CD4-positive, alpha-beta T cell treated with Interferon alpha-2 for 1 hour (primary cell): Measurements from ENCODE around the gene RAD23B.
"Not testable (repeated sequence)": the region's sequence is repeated elsewhere in the genome, so short reads cannot be mapped to it uniquely, and the experiment has no call there.

Source experiments
- DNase-seq, 2 donors: peaks; one replicate each; pipeline ENCODE4 v3.0.0-alpha.2; 2020 to 2022

The RAD23B gene

DNA sequence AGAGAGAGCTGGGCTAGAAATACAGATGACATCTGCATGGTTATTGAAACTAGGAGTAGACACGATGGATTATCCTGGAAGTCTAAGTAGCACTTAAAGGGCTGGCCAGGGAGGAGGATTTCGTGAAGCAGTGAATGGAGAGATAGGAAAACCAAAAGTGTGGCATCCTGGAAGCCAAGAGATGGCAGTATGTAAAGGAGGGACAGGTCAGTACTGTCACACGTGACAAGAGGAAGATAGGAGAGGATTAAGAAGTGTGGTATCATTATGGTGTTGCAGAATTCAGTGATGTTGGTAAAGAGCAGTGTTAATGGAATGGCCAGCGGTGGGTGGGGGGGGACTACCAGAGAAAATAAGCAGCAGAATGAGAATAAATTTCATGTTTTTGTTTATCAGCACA lies 11.7 kb downstream of the RAD23B start:
- DNase-seq = no peak

DNA sequence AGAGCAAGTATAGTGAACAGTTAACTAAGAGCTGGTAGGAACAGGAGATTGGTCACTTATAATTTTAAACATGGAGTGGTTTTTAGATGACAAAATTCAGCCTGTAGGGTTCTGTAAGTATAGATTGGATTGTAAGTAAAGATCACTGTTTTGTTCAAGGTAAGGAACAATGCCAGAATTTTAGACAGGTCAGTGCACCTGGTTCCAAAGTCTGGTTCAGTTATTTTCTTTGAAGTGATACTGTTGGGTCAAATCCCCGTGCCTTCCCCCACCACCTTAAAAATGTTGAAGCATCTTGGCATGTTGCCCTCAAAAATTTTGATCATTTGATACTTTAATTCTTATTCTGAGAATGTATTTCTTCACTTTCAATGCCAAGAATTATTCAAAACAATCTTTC lies 12.9 kb downstream of the RAD23B start:
- DNase-seq = no peak

DNA sequence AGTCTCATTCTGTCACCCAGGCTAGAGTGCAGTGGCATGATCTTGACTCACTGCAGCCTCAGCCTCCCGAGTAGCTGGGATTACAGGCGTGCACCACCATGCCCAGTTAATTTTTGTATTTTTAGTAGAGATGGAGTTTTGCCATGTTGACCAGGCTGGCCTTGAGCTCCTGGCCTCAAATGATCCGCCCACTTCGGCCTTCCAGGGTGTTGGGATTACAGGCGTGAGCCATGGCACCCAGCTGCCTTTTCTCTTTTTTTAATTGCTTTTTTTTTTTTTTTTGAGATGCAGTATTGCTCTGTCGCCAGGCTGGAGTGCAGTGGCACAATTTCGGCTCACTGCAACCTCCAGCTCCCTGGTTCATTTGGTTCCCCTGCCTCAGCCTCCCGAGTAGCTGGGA lies 13.5 kb downstream of the RAD23B start:
- DNase-seq = not testable (repeated sequence)

DNA sequence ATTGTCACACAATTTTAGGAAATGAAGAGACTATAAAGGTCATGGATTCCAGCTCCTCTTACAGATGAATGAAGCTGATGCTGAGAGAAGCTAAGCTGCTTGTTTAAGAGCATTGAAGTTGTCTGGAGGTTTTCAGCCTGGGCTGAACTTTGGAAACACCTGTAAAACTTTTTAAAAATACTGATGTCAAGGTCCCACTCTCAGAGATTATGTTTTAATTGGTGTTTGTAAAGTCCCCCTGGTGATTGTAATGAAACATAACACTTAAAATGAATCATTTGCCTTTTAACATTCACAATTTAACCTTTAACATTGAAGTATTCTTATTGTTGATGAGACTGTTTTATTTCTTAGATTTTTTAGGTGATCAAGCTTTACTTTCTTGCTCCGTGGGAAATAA lies 16.4 kb downstream of the RAD23B start:
- DNase-seq = no peak

DNA sequence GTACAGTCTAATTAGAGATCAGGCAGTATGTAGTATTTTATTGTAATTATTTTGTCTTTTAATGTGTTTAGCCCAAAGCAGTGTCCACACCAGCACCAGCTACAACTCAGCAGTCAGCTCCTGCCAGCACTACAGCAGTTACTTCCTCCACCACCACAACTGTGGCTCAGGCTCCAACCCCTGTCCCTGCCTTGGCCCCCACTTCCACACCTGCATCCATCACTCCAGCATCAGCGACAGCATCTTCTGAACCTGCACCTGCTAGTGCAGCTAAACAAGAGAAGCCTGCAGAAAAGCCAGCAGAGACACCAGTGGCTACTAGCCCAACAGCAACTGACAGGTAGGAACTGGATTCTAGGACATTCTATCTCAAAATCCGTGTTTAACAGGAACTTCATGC lies 23.2 kb downstream of the RAD23B start:
- no peak for DNase-seq

DNA sequence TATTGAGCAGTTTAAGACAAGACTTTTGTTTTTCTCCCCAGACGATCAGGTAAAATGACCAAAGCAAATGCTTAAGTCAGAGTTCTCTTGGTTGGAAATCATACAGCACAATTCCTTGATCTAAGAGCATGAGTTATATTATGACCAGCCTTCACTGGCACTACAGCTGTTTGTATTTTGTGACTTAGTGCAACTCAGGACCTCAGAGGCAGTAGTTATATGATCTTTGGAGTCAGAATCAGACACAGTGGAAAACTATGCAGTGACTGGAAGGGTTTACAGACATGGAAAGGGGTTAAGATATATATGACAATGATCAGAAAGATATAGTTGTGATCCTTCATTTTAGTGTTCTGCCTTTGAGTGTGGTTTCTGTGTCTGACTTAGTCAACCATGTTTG lies 24.3 kb downstream of the RAD23B start:
- no peak for DNase-seq

DNA sequence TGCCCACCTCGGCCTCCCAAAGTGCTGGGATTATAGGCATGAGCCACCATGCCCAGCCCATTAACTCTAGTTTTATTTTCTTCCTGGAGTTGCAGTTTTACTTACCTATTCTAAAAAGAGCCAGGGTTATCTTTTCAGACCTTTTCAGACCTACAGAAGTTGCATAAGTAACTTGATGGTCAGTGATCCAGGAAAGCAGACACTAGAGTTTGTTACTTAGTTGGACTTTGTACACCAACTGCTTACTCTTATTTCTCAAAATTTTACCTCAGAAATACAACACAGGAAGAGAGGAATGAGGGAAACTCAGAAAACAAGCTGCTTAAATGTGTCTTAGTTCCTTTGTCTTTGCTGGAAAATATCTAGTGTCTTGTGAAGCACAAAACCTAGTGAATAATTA lies 25.4 kb downstream of the RAD23B start:
- no peak for DNase-seq

DNA sequence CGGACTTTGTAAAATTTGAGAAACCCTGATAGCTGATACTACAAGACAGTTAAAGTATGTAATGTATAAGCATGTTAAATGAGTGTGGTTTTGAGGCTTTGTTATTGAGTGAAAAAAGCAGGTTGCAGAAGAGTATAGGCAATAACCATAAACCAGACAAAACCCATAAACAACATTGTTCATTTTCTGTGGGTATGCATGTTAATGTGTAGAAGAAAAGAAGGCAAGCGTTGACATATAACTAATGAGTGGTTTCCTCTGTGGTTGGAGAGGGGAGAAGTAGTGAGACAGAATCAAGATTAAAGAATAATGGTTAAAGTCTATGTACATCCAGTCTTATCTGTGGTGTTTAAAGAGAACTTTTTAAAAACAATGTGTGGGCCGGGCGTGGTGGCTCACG lies 26.2 kb downstream of the RAD23B start:
- peak in 1 of 2 donors; percentile 34 for DNase-seq

DNA sequence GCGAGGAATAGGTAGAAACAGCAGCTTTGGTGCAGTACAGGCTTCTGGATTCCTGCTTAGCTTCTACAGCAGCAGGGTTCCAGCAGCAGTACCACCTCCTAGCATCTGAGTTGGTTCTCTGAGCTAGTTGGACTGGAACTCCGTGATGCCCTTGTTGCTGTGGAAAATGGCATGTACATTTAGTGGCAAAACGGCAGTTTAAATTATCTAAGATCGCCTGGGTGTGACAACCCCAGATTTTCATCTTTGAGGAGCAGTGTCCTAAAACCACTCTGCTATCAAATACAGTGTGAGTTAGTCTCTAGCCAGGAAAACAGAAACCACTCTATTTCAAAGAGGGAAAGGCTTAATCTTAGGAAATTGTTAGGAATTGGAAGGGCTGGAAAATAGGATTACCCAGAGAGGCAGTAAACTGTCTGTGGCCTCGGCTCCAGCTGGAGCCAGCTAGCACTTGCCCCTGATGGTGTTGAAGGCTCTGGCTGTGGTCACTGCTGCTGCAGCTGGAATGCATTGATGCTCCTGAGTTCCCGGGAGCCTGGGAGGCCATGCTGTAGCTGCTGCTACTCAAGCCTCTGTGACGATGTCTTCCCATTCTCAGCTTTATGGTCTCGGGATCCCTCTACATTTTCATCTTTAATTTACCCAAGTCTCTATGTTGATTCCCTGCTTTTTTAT lies 29.4 kb downstream of the RAD23B start:
- DNase-seq = no peak

DNA sequence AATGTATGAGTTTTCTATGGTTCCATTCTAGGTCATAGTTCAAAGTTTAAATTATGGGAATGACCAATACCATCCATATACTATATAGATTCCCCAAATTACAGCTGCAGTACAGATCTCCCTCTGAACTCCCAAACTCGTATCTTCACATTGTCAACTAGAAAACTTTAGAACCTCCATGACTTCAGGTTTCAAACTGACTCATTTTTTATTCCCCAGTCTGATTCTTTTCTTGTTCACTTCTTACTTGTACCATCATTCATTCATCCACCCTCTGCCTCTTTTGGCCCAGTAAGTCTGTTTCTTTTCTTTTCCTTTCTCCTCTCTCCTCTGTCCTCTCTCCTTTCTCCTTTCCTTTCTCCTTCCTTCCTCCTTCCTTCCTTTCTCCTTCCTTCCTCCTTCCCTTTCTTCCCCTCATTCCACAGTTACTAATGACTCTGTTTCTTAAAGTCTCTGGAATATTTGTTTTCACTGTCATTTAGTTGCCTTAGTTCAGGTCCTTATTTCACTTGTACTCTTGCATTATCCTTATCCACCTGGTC lies 30.5 kb downstream of the RAD23B start:
- no peak for DNase-seq

DNA sequence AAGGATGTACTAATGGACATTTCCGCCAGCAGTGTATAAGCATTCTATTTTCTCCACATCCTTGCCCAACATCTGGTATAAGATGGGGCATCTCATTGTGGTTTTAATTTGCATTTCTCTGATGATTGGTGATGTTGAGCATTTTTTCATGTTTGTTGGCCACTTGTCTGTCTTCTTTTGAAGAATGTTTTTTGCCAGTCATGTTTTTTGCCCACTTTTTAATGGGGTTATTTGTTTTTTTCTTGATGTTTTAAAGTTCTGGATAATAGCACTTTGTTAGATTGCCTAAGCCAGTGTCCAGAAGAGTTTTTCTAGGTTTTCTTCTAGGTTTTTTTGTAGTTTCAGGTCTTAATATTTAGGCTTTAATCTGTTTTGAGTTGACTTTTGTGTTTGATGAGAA lies 31.7 kb downstream of the RAD23B start:
- no peak for DNase-seq

DNA sequence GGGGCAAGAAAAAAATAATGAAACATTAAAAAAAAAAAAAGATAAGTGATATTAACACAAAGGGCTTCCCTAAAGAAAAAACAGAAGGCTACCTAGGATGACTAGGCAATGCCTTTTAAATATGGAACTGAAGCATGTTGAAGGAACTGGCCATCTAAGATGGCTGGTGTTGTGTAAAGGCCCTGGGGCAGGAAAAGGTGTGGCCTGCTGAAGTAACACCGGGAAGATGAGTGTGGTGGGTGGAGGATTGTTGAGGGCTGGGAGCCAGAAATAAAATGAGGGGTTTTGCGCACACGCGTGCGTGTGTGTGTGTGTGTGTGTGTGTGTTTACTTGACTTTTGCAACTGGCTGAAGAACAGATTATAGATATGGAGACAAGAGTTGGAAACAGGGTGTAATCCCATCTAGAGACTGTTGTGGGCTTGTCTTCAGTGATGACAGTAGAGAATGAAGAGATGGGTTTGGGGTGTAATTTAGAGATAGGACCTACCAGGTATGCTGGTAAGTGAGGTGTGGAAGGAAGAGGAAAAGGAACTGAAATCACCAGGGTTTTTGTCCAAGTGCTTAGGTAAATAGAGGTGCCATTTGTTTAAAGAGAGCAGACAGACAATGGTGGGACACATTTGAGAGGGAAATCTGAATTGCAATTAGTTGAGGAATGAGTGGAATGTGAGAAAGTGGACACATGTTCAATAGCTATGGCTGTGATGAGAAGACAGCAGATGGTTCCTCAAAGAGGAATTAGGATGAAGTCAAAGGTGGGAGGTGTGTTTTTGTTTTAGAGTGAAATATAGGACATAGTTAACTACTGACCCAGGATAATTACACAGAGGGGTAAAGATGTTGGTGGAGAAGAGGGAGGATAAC lies 33.9 kb downstream of the RAD23B start:
- DNase-seq = no peak

DNA sequence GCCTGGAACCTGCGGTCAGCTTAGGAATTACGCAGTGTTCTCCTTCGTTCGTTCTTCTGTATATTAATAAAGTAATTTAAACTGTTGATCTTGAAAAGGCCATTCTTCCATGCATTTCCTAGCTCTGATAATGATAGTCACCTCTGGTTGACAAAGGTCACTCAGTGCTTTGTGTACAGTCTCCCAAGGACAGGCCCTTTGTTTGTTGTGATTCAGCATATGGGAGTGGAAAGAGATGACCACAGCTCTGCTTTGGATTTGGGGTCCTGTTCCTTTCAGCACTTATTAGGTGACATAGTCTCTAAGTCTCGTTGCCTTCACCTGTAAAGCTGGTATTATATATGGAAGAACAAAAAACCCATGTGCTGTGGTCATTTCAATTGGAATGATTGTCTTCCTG lies 39.6 kb downstream of the RAD23B start:
- no peak for DNase-seq

DNA sequence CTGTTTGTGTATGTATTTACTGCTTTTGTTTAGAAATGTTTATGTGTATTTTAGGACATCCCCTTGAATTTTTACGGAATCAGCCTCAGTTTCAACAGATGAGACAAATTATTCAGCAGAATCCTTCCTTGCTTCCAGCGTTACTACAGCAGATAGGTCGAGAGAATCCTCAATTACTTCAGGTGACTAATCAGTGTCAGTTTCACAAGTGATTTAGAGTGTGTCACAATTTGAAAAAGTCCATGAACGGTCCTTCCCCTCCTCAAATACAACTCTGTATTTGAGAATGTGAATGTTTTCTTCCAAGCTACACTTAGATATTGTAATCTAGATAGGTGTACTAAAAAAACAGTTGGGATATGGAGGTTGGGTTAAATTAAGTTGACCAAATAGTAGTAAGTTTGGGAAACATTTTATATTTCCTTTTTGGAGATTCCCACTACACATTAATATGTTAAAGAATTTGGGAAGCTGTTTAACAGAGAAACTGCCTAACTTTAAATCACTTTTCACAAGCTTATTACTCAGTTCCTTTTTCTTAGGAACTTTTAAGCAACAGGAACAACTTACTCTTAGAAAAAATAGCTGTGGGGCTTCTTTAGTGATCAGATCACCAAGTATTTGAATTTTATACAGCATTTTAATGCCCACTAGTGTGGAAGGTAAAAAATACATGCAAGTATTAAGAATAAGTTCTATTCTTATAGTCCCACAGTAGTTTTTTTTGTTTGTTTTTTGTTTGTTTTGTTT lies 40.9 kb downstream of the RAD23B start:
- no peak for DNase-seq

DNA sequence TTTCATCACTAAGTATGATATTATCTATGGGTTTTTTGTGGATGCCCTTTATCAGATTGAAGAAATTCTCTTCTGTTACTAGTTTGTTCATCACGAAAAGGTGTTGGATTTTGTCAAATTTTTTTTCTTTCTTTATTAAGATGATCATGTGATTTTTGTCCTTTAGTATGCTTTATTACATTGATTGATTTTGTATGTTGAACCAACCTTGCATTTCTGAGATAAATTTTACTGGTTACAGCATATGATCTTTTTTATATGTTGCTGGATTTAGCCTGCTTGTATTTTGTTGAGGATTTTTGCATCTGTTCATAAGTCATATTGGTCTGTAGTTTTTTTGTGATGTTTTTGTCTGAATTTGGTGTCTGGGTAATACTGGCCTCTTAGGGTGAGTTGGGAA lies 42.8 kb downstream of the RAD23B start:
- no peak for DNase-seq

DNA sequence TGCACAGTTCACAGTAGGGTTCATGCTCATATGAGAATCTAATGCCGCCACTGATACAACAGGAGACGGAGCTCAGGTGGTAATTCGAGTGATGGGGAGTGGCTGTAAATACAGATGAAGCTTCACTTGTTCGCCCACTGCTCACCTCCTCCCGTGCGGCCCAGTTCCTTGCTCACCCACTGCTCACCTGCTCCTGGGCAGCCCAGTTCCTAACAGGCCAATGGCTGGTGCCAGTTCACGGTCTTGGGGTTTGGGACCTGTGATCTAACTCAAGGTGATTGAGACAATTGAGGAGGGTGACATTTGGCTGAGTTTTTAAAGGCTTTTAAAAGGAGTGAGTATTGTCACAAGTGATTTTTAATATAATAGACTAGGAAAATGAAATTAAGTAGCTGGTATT lies 45.4 kb downstream of the RAD23B start:
- no peak for DNase-seq

DNA sequence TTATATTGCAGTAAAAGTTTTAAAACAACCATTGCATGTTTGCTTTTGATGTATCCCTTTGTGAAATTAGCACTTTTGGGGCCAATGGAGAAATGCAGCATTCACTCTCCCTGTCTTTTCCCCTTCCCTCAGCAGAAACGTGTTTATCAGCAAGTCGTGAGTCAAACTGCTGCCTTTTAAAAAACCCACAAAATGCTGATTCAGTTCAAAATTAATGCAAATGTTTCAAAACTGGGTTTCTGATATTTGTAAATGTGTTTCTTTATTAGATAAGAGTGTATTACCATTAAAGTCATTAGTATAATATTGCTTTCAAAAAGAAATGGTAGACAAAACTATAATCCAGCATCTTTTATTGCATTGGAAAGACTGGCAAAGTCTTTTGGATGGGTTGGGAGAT lies 47.3 kb downstream of the RAD23B start:
- no peak for DNase-seq

DNA sequence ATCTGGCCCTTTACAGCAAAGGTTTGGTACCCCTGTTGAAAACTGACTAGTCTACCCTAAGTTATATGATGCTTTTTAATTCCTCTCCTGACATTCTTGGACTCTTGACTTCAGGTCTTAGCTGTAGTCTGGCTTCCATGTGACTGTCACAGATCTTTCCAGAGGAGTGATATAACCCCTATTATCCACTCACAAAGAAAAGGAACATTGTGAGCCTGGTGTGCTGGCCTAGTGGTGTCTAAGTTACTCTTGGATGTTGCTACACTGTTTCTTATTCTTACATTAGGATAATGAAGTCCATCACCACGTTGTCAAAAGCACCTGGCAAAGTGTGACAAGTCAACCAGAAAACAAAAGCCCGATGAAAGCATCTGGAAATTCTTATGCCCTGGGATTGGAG lies 49.8 kb downstream of the RAD23B start:
- no peak for DNase-seq

DNA sequence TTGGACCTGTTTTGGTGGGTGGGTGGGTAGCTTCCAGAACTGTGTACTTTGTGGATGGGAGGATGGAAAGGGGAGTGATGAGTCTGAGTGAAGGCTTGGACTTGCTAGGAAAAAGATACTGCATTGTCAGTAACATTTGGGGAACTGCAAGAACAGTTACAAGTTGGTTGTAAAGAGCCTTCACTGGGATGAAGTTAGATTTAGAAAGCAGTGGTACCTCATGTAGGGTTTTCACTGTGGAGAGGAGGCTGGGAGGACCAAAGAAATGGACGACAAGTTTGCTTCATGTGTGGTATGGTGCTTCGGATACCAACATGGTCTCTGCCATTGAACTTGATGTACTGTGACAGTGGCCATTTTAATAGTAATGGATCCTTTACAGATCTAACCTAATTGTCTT lies 50.3 kb downstream of the RAD23B start:
- DNase-seq = no peak

DNA sequence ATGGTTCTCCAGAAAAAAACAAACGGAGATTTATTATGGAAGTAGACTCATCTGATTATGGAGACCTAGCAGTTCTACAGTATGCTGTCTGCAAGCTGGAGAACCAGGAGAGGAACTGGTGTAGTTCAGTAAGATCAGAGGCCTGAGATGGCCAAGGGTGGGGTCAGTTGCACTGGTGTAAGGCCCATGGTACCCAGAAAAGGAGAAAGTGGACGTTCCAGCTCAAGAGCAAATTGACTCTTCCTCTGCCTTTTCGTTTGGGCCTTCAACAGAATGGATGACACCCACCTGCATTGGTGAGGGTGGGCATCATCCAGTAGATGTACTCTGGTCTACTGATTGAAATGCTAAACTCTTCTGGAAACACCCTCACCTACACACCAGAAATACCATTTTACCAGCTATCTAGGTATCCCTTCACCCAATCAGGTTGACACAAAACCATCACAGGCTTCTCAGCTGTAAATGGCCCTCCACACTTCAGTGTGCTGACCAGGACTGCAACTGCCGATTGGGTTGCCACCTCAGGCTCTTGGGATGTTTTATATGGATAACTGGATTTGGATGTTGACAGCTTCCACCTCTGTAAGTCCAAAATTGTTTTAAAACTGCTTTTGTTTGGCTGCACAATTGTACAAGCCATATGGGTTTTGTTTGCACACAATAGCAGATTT lies 51.2 kb downstream of the RAD23B start:
- DNase-seq = no peak

DNA sequence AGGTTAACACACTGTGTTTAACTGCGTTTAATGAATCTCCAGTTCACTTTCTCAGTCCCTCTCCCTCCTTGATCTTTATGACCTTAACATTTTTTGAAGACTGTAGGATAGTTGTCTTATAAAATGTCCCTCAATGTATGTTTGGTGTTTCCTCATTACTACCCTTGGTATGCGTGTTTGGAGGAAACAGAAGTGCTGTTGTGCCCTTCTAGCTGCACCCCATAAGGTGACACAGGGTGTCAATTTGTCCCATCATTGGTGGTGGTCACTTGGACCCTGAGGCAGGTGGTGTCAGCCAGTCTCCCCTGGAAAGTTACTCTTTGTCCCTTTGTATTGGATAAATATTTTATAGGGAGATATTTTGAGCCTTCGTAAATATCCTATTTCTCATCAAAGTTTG lies 52.3 kb downstream of the RAD23B start:
- no peak for DNase-seq

DNA sequence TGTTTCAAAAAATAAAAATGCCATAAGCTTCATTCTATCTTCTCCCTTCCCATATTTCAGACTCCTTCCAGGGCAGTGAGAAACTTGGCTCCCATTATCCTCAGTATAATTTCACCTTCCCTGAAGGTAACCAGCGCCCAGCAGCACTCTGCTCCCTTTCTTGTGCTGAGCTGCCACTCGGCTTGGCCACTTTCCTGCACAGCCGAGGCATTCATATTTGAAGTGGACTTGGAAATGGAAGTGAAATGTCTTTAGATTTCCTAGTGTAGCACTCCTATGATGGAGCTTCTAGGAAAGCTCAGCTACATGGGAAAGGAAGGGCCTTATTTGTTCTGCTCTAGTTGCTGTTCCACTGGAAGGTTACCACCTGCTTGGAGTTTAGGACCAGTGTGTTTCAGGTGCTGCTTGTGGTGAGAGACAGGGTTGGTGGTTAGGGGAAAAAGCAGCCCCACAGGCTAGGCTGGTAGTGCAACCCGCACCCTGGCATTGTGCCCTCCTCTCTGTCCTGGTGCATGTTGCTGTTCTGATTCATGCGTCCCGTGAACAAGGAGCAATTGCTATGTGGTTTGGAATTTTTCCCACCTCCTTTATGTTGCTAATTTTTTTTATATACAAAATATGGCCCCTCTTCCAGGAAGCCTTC lies 53.8 kb downstream of the RAD23B start:
- no peak for DNase-seq
